Suprapubic skin (tissue), 3 donors: ENCODE results near the gene IGF2BP2.

Source experiments
- EP300 ChIP-seq: sonication (generic); formaldehyde crosslinking; IDR thresholded peaks from one replicate; pipeline ENCODE4 v1.6.1; 2017; ENCODE audit warnings: antibody characterized with exemption
- POLR2A ChIP-seq, 2 donors: fragments of 450-650 bp; IDR thresholded peaks; one replicate each; pipeline ENCODE4 v1.6.1; 2017; ENCODE audit warnings: antibody characterized with exemption in 2 of 2, mild to moderate bottlenecking in 2 of 2, moderate library complexity in 2 of 2
- TF ChIP-seq, protein P1 (sequence below), 2 donors: fragments of 200-600 bp in 1 of 2; fragments of 450-650 bp in 1 of 2; sonication (generic) in 1 of 2; IDR thresholded peaks; one replicate each; pipeline ENCODE4 v1.5.1; 2016 to 2019; ENCODE audit warnings: antibody characterized with exemption in 2 of 2, mild to moderate bottlenecking in 1 of 2, moderate library complexity in 1 of 2

GRCh38 chr3:185740133-185740532 is 84.7 kb downstream of the IGF2BP2 start:
- TF ChIP-seq EP300 (no peak), POLR2A (IDR thresholded peaks at IDR 0.05) (no peak)
- TF ChIP-seq, protein P1, sequence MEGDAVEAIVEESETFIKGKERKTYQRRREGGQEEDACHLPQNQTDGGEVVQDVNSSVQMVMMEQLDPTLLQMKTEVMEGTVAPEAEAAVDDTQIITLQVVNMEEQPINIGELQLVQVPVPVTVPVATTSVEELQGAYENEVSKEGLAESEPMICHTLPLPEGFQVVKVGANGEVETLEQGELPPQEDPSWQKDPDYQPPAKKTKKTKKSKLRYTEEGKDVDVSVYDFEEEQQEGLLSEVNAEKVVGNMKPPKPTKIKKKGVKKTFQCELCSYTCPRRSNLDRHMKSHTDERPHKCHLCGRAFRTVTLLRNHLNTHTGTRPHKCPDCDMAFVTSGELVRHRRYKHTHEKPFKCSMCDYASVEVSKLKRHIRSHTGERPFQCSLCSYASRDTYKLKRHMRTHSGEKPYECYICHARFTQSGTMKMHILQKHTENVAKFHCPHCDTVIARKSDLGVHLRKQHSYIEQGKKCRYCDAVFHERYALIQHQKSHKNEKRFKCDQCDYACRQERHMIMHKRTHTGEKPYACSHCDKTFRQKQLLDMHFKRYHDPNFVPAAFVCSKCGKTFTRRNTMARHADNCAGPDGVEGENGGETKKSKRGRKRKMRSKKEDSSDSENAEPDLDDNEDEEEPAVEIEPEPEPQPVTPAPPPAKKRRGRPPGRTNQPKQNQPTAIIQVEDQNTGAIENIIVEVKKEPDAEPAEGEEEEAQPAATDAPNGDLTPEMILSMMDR (IDR thresholded peaks at IDR 0.05): no peak
